Gastrocnemius medialis (tissue), 4 donors: ENCODE measurements around the gene PPP2R2C. TPM values are rescaled to one million over a fixed set of nuclear protein-coding genes. Genes with fewer than 3 reads are reported as not detected.

Experiments
- ATAC-seq, 2 donors: fragments of 150-250 bp; one replicate each; pipeline ENCODE4 v1.9.1; 2016
- DNase-seq, 2 donors: peaks; one replicate each; pipeline ENCODE4 v3.0.0-alpha.2; 2019
- H3K27ac ChIP-seq, 4 donors: fragments of 200-600 bp; sonication (generic); 1 replicate in 1 of 4; 2 replicates in 3 of 4; pipeline ENCODE4 v1.5.1; 2016 to 2018; ENCODE audit warnings: mild to moderate bottlenecking in 2 of 4, moderate library complexity in 1 of 4
- H3K27me3 ChIP-seq, 3 donors: fragments of 200-600 bp; sonication (generic) in 2 of 3; 1 replicate in 1 of 3; 2 replicates in 2 of 3; pipeline versions ENCODE4 v1.5.1 to v1.6.0; 2016 to 2019; ENCODE audit warnings: mild to moderate bottlenecking in 1 of 3, moderate library complexity in 1 of 3
- H3K36me3 ChIP-seq, 2 donors: fragments of 200-600 bp; sonication (generic) in 1 of 2; one replicate each; pipeline ENCODE4 v1.5.1; 2017 to 2018
- H3K4me1 ChIP-seq, 2 donors: fragments of 200-600 bp; sonication (generic) in 1 of 2; one replicate each; pipeline ENCODE4 v1.5.1; 2016 to 2017; ENCODE audit warnings: mild to moderate bottlenecking in 2 of 2
- H3K4me3 ChIP-seq, 4 donors: fragments of 200-600 bp; sonication (generic) in 3 of 4; 1 replicate in 1 of 4; 2 replicates in 3 of 4; pipeline ENCODE4 v1.5.1; 2016 to 2019; ENCODE audit warnings: mild to moderate bottlenecking in 2 of 4
- H3K9me3 ChIP-seq, 3 donors: fragments of 200-600 bp; sonication (generic) in 2 of 3; 1 replicate in 1 of 3; 2 replicates in 2 of 3; pipeline ENCODE4 v1.5.1; 2016 to 2019
- CTCF ChIP-seq, 5 experiments: fragments of 450-650 bp in 3 of 5; fragments of 200-600 bp in 2 of 5; sonication (generic) in 2 of 5; IDR thresholded peaks in 4 of 5; conservative IDR thresholded peaks in 1 of 5; 1 replicate in 4 of 5; 2 replicates in 1 of 5; pipeline ENCODE4 v1.5.1; 2016 to 2019; ENCODE audit warnings: antibody characterized with exemption in 5 of 5, mild to moderate bottlenecking in 3 of 5, moderate library complexity in 3 of 5
- POLR2A ChIP-seq, 2 donors: fragments of 450-650 bp; IDR thresholded peaks; one replicate each; pipeline ENCODE4 v1.6.1; 2017; ENCODE audit warnings: antibody characterized with exemption in 2 of 2, mild to moderate bottlenecking in 2 of 2, moderate library complexity in 2 of 2
- in situ Hi-C, 4 donors: fragments of 200-750 bp; cut with MboI; loops; one replicate each; pipeline versions ENCODE4 v1.15.0 to v1.8.0; 2017; ENCODE audit warnings: low sequenced_read_pairs in 4 of 4
- intact Hi-C: fragments of 100-400 bp; cut with DNase I; formaldehyde crosslinking; loops from one replicate; pipeline ENCODE4 v1.15.1; 2023; ENCODE audit warnings: low total_unique reads
- total RNA-seq, 4 donors: library from RNA; depleted of rRNA; stranded (reverse); fragments of >200 nt; gene quantifications; one replicate each; pipeline versions ENCODE4 v1.1.0 to v1.2.3, GENCODE V29; 2016

Gene PPP2R2C
- total RNA-seq, 4 donors from 2014 or later = 0.44 to 2.7 (median 0.62) TPM

GRCh38 chr4:6371812-6372211, 100.6 kb downstream of the PPP2R2C start:
- no peaks in the 10 kb centered on the region for H3K9me3 ChIP-seq
- H3K36me3 ChIP-seq = no peaks in the 10 kb centered on the region
- intact Hi-C loops (no loop called here), in situ Hi-C loops (no loop called here)
- DNase-seq (no peak), ATAC-seq (no peak)
- H3K4me1 ChIP-seq = no peaks in the 10 kb centered on the region
- TF ChIP-seq CTCF (IDR thresholded peaks at IDR 0.05 in 4 of 5, conservative IDR thresholded peaks at IDR 0.05 in 1 of 5) (no peak), POLR2A (IDR thresholded peaks at IDR 0.05) (no peak)
- H3K27me3 ChIP-seq = peaks cover 0 to 11% (median 5%) of the 10 kb centered on the region in 3 donors
- H3K4me3 ChIP-seq = no peak overlapping the region
- H3K27ac ChIP-seq = no peak overlapping the region

GRCh38 chr4:6371271-6371670, 101.1 kb downstream of the PPP2R2C start:
- TF ChIP-seq POLR2A (IDR thresholded peaks at IDR 0.05) (no peak), CTCF (IDR thresholded peaks at IDR 0.05 in 4 of 5, conservative IDR thresholded peaks at IDR 0.05 in 1 of 5) (no peak)
- DNase-seq (no peak), ATAC-seq (no peak)
- Histone ChIP-seq H3K27ac (no peak overlapping the region), H3K4me3 (no peak overlapping the region), H3K27me3 (peaks cover 0 to 11% (median 9%) of the 10 kb centered on the region in 3 donors), H3K4me1 (no peaks in the 10 kb centered on the region), H3K36me3 (no peaks in the 10 kb centered on the region), H3K9me3 (no peaks in the 10 kb centered on the region)
- in situ Hi-C loops = no loop called here
- intact Hi-C loops = no loop called here

GRCh38 chr4:6369924-6370645, 102.3 kb downstream of the PPP2R2C start:
- no peaks in the 10 kb centered on the region for H3K4me1 ChIP-seq
- ATAC-seq (no peak), DNase-seq (no peak)
- H3K4me3 ChIP-seq = no peak overlapping the region
- no peak overlapping the region for H3K27ac ChIP-seq
- H3K9me3 ChIP-seq = no peaks in the 10 kb centered on the region
- in situ Hi-C loops (no loop called here), intact Hi-C loops (no loop called here)
- H3K27me3 ChIP-seq = peaks cover 0 to 16% (median 9%) of the 10 kb centered on the region in 3 donors
- no peaks in the 10 kb centered on the region for H3K36me3 ChIP-seq
- TF ChIP-seq POLR2A (IDR thresholded peaks at IDR 0.05) = no peak
- no peak for TF ChIP-seq CTCF (IDR thresholded peaks at IDR 0.05 in 4 of 5, conservative IDR thresholded peaks at IDR 0.05 in 1 of 5)

- Histone ChIP-seq H3K36me3 (no peaks in the 10 kb centered on the region), H3K9me3 (no peaks in the 10 kb centered on the region), H3K27ac (no peak overlapping the region), H3K27me3 (peaks cover 0 to 16% (median 10%) of the 10 kb centered on the region in 3 donors), H3K4me1 (no peaks in the 10 kb centered on the region), H3K4me3 (no peak overlapping the region)
- ATAC-seq = no peak
- TF ChIP-seq CTCF (IDR thresholded peaks at IDR 0.05 in 4 of 5, conservative IDR thresholded peaks at IDR 0.05 in 1 of 5) (no peak), POLR2A (IDR thresholded peaks at IDR 0.05) (no peak)
- in situ Hi-C loops = no loop called here
- no peak for DNase-seq
- intact Hi-C loops = no loop called here
Observed at GRCh38 chr4:6369511-6369910, 102.9 kb downstream of the PPP2R2C start.
